Mesothelial cell of epicardium (in vitro differentiated cells): Measurements from ENCODE around the gene SHISA6. TPM values are rescaled to one million over a fixed set of nuclear protein-coding genes. Genes with fewer than 3 reads are reported as not detected.

Experiments used
- DNase-seq, 2 experiments: peaks; one replicate each; pipeline ENCODE4 v3.0.0; 2021; ENCODE audit warnings: low spot score in 2 of 2; ENCODE audit not compliant: unreplicated experiment in 2 of 2
- H3K27ac Mint-ChIP-seq: 2 replicates; pipeline ENCODE4 v1.8.0; 2021; ENCODE audit warnings: mixed read lengths
- H3K27me3 Mint-ChIP-seq: 2 replicates; pipeline ENCODE4 v1.8.0; 2021; ENCODE audit warnings: low read depth, mixed read lengths
- H3K36me3 Mint-ChIP-seq: 2 replicates; pipeline ENCODE4 v1.8.0; 2021; ENCODE audit warnings: mixed read lengths
- H3K4me1 Mint-ChIP-seq: 2 replicates; pipeline ENCODE4 v1.8.0; 2021; ENCODE audit warnings: mixed read lengths
- H3K4me3 Mint-ChIP-seq: 2 replicates; pipeline ENCODE4 v1.8.0; 2021; ENCODE audit warnings: mild to moderate bottlenecking, moderate library complexity, mixed read lengths
- H3K9me3 Mint-ChIP-seq: 2 replicates; pipeline ENCODE4 v1.8.0; 2021; ENCODE audit warnings: mixed read lengths
- CTCF ChIP-seq: fragments of 200-600 bp; sonication (generic); IDR thresholded peaks from one replicate; pipeline ENCODE4 v1.5.0; 2021; ENCODE audit warnings: antibody characterized with exemption; ENCODE audit not compliant: unreplicated experiment
- total RNA-seq: library from RNA; stranded (reverse); gene quantifications from 3 replicates; pipeline ENCODE4 v1.2.1, GENCODE V29; 2021

The SHISA6 gene
- total RNA-seq, 1 donor from 2014 or later = not detected

GRCh38 chr17:11356371-11356770 lies 115.4 kb downstream of the SHISA6 start:
- H3K4me3 Mint-ChIP-seq = no peak overlapping the region
- H3K4me1 Mint-ChIP-seq = no peaks in the 10 kb centered on the region
- no peak for TF ChIP-seq CTCF
- H3K9me3 Mint-ChIP-seq = peaks cover 2% of the 10 kb centered on the region
- H3K36me3 Mint-ChIP-seq = no peaks in the 10 kb centered on the region
- DNase-seq = no peak
- H3K27ac Mint-ChIP-seq = no peak overlapping the region
- H3K27me3 Mint-ChIP-seq = peaks cover 6% of the 10 kb centered on the region

GRCh38 chr17:11363565-11364117 lies 122.6 kb downstream of the SHISA6 start:
- H3K27ac Mint-ChIP-seq = no peak overlapping the region
- no peak for TF ChIP-seq CTCF
- no peaks in the 10 kb centered on the region for H3K9me3 Mint-ChIP-seq
- H3K4me1 Mint-ChIP-seq = no peaks in the 10 kb centered on the region
- no peak for DNase-seq
- no peak overlapping the region for H3K4me3 Mint-ChIP-seq
- no peaks in the 10 kb centered on the region for H3K36me3 Mint-ChIP-seq
- peaks cover 3% of the 10 kb centered on the region for H3K27me3 Mint-ChIP-seq

- no peaks in the 10 kb centered on the region for H3K36me3 Mint-ChIP-seq
- H3K4me3 Mint-ChIP-seq = no peak overlapping the region
- H3K27me3 Mint-ChIP-seq = peaks cover 3% of the 10 kb centered on the region
- no peak overlapping the region for H3K27ac Mint-ChIP-seq
- TF ChIP-seq CTCF = no peak
- H3K4me1 Mint-ChIP-seq = no peaks in the 10 kb centered on the region
- no peaks in the 10 kb centered on the region for H3K9me3 Mint-ChIP-seq
- DNase-seq = no peak
Measured at GRCh38 chr17:11366272-11366850, 125.3 kb downstream of the SHISA6 start.

GRCh38 chr17:11369575-11369974 lies 128.6 kb downstream of the SHISA6 start:
- H3K36me3 Mint-ChIP-seq = no peaks in the 10 kb centered on the region
- no peaks in the 10 kb centered on the region for H3K9me3 Mint-ChIP-seq
- H3K27me3 Mint-ChIP-seq = peaks cover 7% of the 10 kb centered on the region
- peak in 1 of 2 experiments; percentile 40 for DNase-seq
- no peak overlapping the region for H3K4me3 Mint-ChIP-seq
- H3K4me1 Mint-ChIP-seq = no peaks in the 10 kb centered on the region
- no peak overlapping the region for H3K27ac Mint-ChIP-seq
- TF ChIP-seq CTCF = no peak

- Mint-ChIP-seq H3K36me3 (no peaks in the 10 kb centered on the region), H3K9me3 (no peaks in the 10 kb centered on the region), H3K4me1 (no peaks in the 10 kb centered on the region)
Measured at GRCh38 chr17:11372692-11373091, 131.7 kb downstream of the SHISA6 start.

More at GRCh38 chr17:11372692-11373091, 131.7 kb downstream of the SHISA6 start:
- H3K4me3 Mint-ChIP-seq = no peak overlapping the region
- TF ChIP-seq CTCF = no peak
- no peak overlapping the region for H3K27ac Mint-ChIP-seq
- DNase-seq = no peak
- peaks cover 6% of the 10 kb centered on the region for H3K27me3 Mint-ChIP-seq
